SK-N-SH (cell line): ENCODE results near the gene B3GALNT1. TPM values are rescaled to one million over a fixed set of nuclear protein-coding genes. Genes with fewer than 3 reads are reported as not detected.

Experiments used
- CTCF ChIA-PET: fragments of 300-600, 350-600 bp; formaldehyde crosslinking; extraction: SDS; loops from one replicate; lab custom pipeline; 2021; lab: Yijun Ruan, JAX
- POLR2A ChIA-PET: fragments of 350-600 bp; sonication (Branson Sonifier 250); formaldehyde crosslinking; extraction: SDS; loops from one replicate; lab custom pipeline; 2020; ENCODE audit warnings: antibody characterized with exemption, inconsistent platforms; lab: Yijun Ruan, JAX
- DNase-seq: peaks from one replicate; pipeline ENCODE4 v3.0.0; 2012
- H2AFZ ChIP-seq: fragments of 200-600 bp; sonication (generic); 2 replicates; pipeline ENCODE4 v1.8.1; 2016; ENCODE audit warnings: antibody characterized with exemption, mild to moderate bottlenecking, low read depth
- H3F3A ChIP-seq: fragments of 200-600 bp; sonication (generic); replicated peaks from 2 replicates; pipeline ENCODE3; 2016; ENCODE audit warnings: antibody characterized with exemption, mild to moderate bottlenecking; ENCODE audit not compliant: insufficient read depth
- H3K27ac ChIP-seq, 2 experiments: fragments of 200-500 bp in 1 of 2; fragments of 200-600 bp in 1 of 2; sonication (Bioruptor generic) in 1 of 2; sonication (generic), shearing (Covaris generic) in 1 of 2; 2 replicates each; pipeline versions ENCODE4 v1.5.1 to v1.6.1; 2014 to 2016; ENCODE audit warnings: low read depth in 2 of 2, inconsistent platforms in 1 of 2, low read length in 1 of 2, mild to moderate bottlenecking in 1 of 2, mixed read lengths in 1 of 2
- H3K27me3 ChIP-seq: fragments of 200-600 bp; sonication (generic), shearing (Covaris generic); 2 replicates; pipeline ENCODE4 v1.6.1; 2016; ENCODE audit warnings: mixed run types; ENCODE audit not compliant: insufficient read depth
- H3K36me3 ChIP-seq, 2 experiments: fragments of 200-500 bp in 1 of 2; fragments of 200-600 bp in 1 of 2; sonication (Bioruptor generic) in 1 of 2; sonication (generic) in 1 of 2; replicated peaks in 1 of 2; 2 replicates each; pipeline versions ENCODE3 to v1.5.1; 2014 to 2016; ENCODE audit warnings: low read length in 1 of 2, mild to moderate bottlenecking in 1 of 2; ENCODE audit not compliant: insufficient read depth in 2 of 2, control insufficient read depth in 1 of 2
- H3K4me1 ChIP-seq, 2 experiments: fragments of 200-500 bp in 1 of 2; fragments of 200-600 bp in 1 of 2; sonication (Bioruptor generic) in 1 of 2; sonication (generic), shearing (Covaris generic) in 1 of 2; 2 replicates each; pipeline versions ENCODE4 v1.5.1 to v1.6.1; 2014 to 2016; ENCODE audit warnings: low read depth in 1 of 2, low read length in 1 of 2, mixed run types in 1 of 2; ENCODE audit not compliant: insufficient read depth in 2 of 2, control insufficient read depth in 1 of 2
- H3K4me2 ChIP-seq: fragments of 200-600 bp; sonication (generic), shearing (Covaris generic); 2 replicates; pipeline ENCODE4 v1.6.1; 2017; ENCODE audit warnings: mixed run types
- H3K4me3 ChIP-seq, 2 experiments: fragments of 200-500 bp in 1 of 2; fragments of 200-600 bp in 1 of 2; sonication (Bioruptor generic) in 1 of 2; sonication (generic), shearing (Covaris generic) in 1 of 2; 2 replicates each; pipeline versions ENCODE4 v1.5.1 to v1.8.1; 2014 to 2016; ENCODE audit warnings: low read depth in 2 of 2, inconsistent platforms in 1 of 2, low read length in 1 of 2, mild to moderate bottlenecking in 1 of 2, mixed read lengths in 1 of 2, moderate library complexity in 1 of 2
- H3K79me2 ChIP-seq: fragments of 200-600 bp; sonication (generic); 2 replicates; pipeline ENCODE4 v1.8.1; 2017; ENCODE audit warnings: mild to moderate bottlenecking; ENCODE audit not compliant: insufficient read depth
- H3K9ac ChIP-seq: fragments of 200-600 bp; sonication (generic); 2 replicates; pipeline ENCODE4 v1.6.1; 2017; ENCODE audit warnings: mixed run types
- H3K9me2 ChIP-seq: fragments of 200-600 bp; sonication (generic); 2 replicates; pipeline ENCODE4 v1.6.1; 2017; ENCODE audit warnings: mixed run types
- H3K9me3 ChIP-seq: fragments of 200-600 bp; sonication (generic); 2 replicates; pipeline ENCODE4 v1.6.1; 2017; ENCODE audit warnings: mixed run types, mild to moderate bottlenecking, moderate library complexity
- H4K20me1 ChIP-seq: fragments of 200-600 bp; sonication (generic); 2 replicates; pipeline ENCODE4 v1.6.1; 2017; ENCODE audit warnings: mild to moderate bottlenecking, mixed run types; ENCODE audit not compliant: insufficient read depth
- EP300 ChIP-seq, 2 experiments: IDR thresholded peaks; 2 replicates each; pipeline versions ENCODE4 v1.4.0 to v1.6.1; 2012; ENCODE audit warnings: borderline replicate concordance in 1 of 2, low read depth in 1 of 2, low read length in 1 of 2
- EZH2phosphoT487 ChIP-seq: fragments of 200-600 bp; sonication (generic); IDR thresholded peaks from 2 replicates; pipeline ENCODE4 v1.6.1; 2017; ENCODE audit warnings: low read depth, mixed run types, mild to moderate bottlenecking, antibody characterized with exemption, moderate library complexity, borderline replicate concordance
- FOXJ3 ChIP-seq: sonication (generic); formaldehyde crosslinking; IDR thresholded peaks from 2 replicates; pipeline ENCODE4 v1.5.1; 2020; ENCODE audit warnings: mild to moderate bottlenecking, missing genetic modification reagents
- FOXM1 ChIP-seq: IDR thresholded peaks from 2 replicates; pipeline ENCODE4 v1.4.0; 2012; ENCODE audit warnings: low read depth, mild to moderate bottlenecking
- GATA2 ChIP-seq: sonication (generic); formaldehyde crosslinking; IDR thresholded peaks from 2 replicates; pipeline ENCODE4 v1.5.0; 2020; ENCODE audit warnings: mild to moderate bottlenecking, missing genetic modification reagents
- MXI1 ChIP-seq: IDR thresholded peaks from 2 replicates; pipeline ENCODE4 v1.6.1; 2012; ENCODE audit warnings: mild to moderate bottlenecking, low read depth, low read length, improper control_type of control experiment
- NFIC ChIP-seq: IDR thresholded peaks from 2 replicates; pipeline ENCODE4 v1.4.0; 2012; ENCODE audit warnings: borderline replicate concordance
- POLR2AphosphoS5 ChIP-seq: IDR thresholded peaks from 2 replicates; pipeline ENCODE4 v1.6.1; 2012; ENCODE audit warnings: low read depth, low read length
- RAD21 ChIP-seq: IDR thresholded peaks from 2 replicates; pipeline ENCODE4 v1.6.1; 2012; ENCODE audit warnings: mild to moderate bottlenecking, low read length
- RFX5 ChIP-seq: IDR thresholded peaks from 2 replicates; pipeline ENCODE4 v1.6.1; 2012; ENCODE audit warnings: mild to moderate bottlenecking, improper control_type of control experiment, low read length
- SIN3A ChIP-seq: IDR thresholded peaks from 2 replicates; pipeline ENCODE4 v1.6.1; 2012; ENCODE audit warnings: low read depth, mild to moderate bottlenecking, low read length, moderate library complexity, borderline replicate concordance
- TCF12 ChIP-seq: IDR thresholded peaks from 2 replicates; pipeline ENCODE4 v1.4.0; 2012
- YY1 ChIP-seq: IDR thresholded peaks from 2 replicates; pipeline ENCODE4 v1.4.0; 2012; ENCODE audit warnings: low read depth, mild to moderate bottlenecking
- polyA plus RNA-seq, 3 experiments: library from polyadenylated mRNA; depleted of rRNA; stranded (reverse); fragments of >200 nt; gene quantifications; 2 replicates each; pipeline ENCODE4 v1.2.3, GENCODE V29; 2012
- TF ChIP-seq, protein P1 (sequence below): IDR thresholded peaks from 2 replicates; pipeline ENCODE4 v1.4.0; 2012; ENCODE audit warnings: low read depth, borderline replicate concordance
- TF ChIP-seq, protein P2 (sequence below): IDR thresholded peaks from 2 replicates; pipeline ENCODE4 v1.6.1; 2012; ENCODE audit warnings: mild to moderate bottlenecking, low read depth, low read length, moderate library complexity
- TF ChIP-seq, protein P3 (sequence below): fragments of 200-600 bp; sonication (generic); IDR thresholded peaks from 2 replicates; pipeline ENCODE4 v1.6.1; 2017; ENCODE audit warnings: antibody characterized with exemption, mild to moderate bottlenecking, moderate library complexity
- TF ChIP-seq, protein P4 (sequence below): IDR thresholded peaks from 2 replicates; pipeline ENCODE4; 2012
- TF ChIP-seq, protein P5 (sequence below): fragments of 150-350 bp; IDR thresholded peaks from 2 replicates; pipeline ENCODE4 v1.6.1; 2016; ENCODE audit warnings: mild to moderate bottlenecking, low read depth, low read length

Gene B3GALNT1
- polyA plus RNA-seq, 1 of the 3 experiments (the other 2 are of a cell fraction), result 0.15 TPM

DNA sequence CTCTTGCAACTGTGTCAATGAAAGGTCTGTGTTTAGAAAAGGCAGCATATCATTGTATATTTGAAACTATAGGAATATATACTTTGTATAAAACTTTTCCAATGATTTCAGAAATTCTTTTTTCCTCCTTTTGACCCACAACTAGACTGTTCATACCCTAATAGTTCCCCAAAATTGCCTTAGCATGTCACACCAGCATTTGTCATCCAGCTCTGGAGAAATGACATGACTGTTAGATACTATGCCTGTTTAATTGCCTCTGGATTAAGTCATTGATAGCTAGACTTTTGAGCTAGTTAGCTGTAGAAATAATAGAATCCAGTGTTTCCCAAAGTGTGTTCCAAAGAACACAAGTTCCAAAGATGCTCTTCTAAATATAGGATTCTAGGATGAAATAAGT is 32.4 kb downstream of the B3GALNT1 start:
- Histone ChIP-seq H3K9me2 (no peaks in the 10 kb centered on the region), H3K9me3 (no peaks in the 10 kb centered on the region), H3K4me1 (no peaks in the 10 kb centered on the region; a peak in 2 of 4 replicates), H3K4me3 (no peak overlapping the region), H3K27me3 (peaks cover 5% of the 10 kb centered on the region; the same call in 1 of the 2 replicates), H3K4me2 (no peak overlapping the region), H3F3A (peaks cover 8% of the 10 kb centered on the region), H2AFZ (no peak overlapping the region), H4K20me1 (no peaks in the 10 kb centered on the region), H3K36me3 (no peaks in the 10 kb centered on the region), H3K27ac (no peak overlapping the region), H3K9ac (no peak overlapping the region), H3K79me2 (no peaks in the 10 kb centered on the region)
- TF ChIP-seq, protein P1, sequence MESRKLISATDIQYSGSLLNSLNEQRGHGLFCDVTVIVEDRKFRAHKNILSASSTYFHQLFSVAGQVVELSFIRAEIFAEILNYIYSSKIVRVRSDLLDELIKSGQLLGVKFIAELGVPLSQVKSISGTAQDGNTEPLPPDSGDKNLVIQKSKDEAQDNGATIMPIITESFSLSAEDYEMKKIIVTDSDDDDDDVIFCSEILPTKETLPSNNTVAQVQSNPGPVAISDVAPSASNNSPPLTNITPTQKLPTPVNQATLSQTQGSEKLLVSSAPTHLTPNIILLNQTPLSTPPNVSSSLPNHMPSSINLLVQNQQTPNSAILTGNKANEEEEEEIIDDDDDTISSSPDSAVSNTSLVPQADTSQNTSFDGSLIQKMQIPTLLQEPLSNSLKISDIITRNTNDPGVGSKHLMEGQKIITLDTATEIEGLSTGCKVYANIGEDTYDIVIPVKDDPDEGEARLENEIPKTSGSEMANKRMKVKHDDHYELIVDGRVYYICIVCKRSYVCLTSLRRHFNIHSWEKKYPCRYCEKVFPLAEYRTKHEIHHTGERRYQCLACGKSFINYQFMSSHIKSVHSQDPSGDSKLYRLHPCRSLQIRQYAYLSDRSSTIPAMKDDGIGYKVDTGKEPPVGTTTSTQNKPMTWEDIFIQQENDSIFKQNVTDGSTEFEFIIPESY, result no peak
- TF ChIP-seq EZH2phosphoT487 (no peak), SIN3A (no peak), YY1 (no peak), FOXJ3 (CRISPR knock-in tag) (no peak), NFIC (no peak), EP300 (IDR thresholded peaks at IDR 0.05; ENCODE audit: borderline replicate concordance in 1 of 2, low read depth in 1 of 2, low read length in 1 of 2) (no peak), MXI1 (no peak), GATA2 (CRISPR knock-in tag) (no peak), RFX5 (no peak), POLR2AphosphoS5 (no peak), FOXM1 (no peak), RAD21 (no peak), TCF12 (no peak)
- TF ChIP-seq, protein P2, sequence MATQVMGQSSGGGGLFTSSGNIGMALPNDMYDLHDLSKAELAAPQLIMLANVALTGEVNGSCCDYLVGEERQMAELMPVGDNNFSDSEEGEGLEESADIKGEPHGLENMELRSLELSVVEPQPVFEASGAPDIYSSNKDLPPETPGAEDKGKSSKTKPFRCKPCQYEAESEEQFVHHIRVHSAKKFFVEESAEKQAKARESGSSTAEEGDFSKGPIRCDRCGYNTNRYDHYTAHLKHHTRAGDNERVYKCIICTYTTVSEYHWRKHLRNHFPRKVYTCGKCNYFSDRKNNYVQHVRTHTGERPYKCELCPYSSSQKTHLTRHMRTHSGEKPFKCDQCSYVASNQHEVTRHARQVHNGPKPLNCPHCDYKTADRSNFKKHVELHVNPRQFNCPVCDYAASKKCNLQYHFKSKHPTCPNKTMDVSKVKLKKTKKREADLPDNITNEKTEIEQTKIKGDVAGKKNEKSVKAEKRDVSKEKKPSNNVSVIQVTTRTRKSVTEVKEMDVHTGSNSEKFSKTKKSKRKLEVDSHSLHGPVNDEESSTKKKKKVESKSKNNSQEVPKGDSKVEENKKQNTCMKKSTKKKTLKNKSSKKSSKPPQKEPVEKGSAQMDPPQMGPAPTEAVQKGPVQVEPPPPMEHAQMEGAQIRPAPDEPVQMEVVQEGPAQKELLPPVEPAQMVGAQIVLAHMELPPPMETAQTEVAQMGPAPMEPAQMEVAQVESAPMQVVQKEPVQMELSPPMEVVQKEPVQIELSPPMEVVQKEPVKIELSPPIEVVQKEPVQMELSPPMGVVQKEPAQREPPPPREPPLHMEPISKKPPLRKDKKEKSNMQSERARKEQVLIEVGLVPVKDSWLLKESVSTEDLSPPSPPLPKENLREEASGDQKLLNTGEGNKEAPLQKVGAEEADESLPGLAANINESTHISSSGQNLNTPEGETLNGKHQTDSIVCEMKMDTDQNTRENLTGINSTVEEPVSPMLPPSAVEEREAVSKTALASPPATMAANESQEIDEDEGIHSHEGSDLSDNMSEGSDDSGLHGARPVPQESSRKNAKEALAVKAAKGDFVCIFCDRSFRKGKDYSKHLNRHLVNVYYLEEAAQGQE, result no peak
- TF ChIP-seq, protein P3, sequence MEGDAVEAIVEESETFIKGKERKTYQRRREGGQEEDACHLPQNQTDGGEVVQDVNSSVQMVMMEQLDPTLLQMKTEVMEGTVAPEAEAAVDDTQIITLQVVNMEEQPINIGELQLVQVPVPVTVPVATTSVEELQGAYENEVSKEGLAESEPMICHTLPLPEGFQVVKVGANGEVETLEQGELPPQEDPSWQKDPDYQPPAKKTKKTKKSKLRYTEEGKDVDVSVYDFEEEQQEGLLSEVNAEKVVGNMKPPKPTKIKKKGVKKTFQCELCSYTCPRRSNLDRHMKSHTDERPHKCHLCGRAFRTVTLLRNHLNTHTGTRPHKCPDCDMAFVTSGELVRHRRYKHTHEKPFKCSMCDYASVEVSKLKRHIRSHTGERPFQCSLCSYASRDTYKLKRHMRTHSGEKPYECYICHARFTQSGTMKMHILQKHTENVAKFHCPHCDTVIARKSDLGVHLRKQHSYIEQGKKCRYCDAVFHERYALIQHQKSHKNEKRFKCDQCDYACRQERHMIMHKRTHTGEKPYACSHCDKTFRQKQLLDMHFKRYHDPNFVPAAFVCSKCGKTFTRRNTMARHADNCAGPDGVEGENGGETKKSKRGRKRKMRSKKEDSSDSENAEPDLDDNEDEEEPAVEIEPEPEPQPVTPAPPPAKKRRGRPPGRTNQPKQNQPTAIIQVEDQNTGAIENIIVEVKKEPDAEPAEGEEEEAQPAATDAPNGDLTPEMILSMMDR, result no peak
- TF ChIP-seq, protein P4, sequence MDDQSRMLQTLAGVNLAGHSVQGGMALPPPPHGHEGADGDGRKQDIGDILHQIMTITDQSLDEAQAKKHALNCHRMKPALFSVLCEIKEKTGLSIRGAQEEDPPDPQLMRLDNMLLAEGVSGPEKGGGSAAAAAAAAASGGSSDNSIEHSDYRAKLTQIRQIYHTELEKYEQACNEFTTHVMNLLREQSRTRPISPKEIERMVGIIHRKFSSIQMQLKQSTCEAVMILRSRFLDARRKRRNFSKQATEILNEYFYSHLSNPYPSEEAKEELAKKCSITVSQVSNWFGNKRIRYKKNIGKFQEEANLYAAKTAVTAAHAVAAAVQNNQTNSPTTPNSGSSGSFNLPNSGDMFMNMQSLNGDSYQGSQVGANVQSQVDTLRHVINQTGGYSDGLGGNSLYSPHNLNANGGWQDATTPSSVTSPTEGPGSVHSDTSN, result no peak
- TF ChIP-seq, protein P5, sequence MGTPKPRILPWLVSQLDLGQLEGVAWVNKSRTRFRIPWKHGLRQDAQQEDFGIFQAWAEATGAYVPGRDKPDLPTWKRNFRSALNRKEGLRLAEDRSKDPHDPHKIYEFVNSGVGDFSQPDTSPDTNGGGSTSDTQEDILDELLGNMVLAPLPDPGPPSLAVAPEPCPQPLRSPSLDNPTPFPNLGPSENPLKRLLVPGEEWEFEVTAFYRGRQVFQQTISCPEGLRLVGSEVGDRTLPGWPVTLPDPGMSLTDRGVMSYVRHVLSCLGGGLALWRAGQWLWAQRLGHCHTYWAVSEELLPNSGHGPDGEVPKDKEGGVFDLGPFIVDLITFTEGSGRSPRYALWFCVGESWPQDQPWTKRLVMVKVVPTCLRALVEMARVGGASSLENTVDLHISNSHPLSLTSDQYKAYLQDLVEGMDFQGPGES, result no peak
- no peak for DNase-seq
- ChIA-PET POLR2A (no interaction called here), CTCF (interaction anchor here (2.3 kb wide), 1 partner anchor 25 kb away, joined by 6 read pairs; no protein-coding TSS in a partner anchor)
